ENCODE measurements around the gene POLR2A. TPM values are rescaled to one million over a fixed set of nuclear protein-coding genes. Genes with fewer than 3 reads are reported as not detected.

Gene POLR2A
- total and polyA plus RNA-seq, 2 of the 4 experiments (the other 2 are of a cell fraction) = 54.0 to 56.6 TPM

GRCh38 chr17:7499161-7499560 lies 15.0 kb downstream of the POLR2A start:
- H2AK9ac ChIP-seq (replicated peaks; ENCODE audit: low read depth, low read length, poor library complexity) = no peak overlapping the region
- in situ Hi-C loops (cut with MboI; ENCODE audit: low sequenced_read_pairs) (no loop called here), dilution Hi-C loops (cut with HindIII; ENCODE audit: low sequenced_read_pairs, unreplicated experiment) (no loop called here), intact Hi-C loops (cut with micrococcal nuclease) (no loop called here)
- H3K4ac ChIP-seq (ENCODE audit: low read depth, low read length) = no peak overlapping the region
- DNase-seq = no peak
- H2BK15ac ChIP-seq (ENCODE audit: low read depth, low read length) = no peak overlapping the region
- H4K8ac ChIP-seq (ENCODE audit: low read depth in 2 of 2, low read length in 2 of 2) = no peak overlapping the region
- H3K36me3 ChIP-seq (ENCODE audit: control insufficient read depth, insufficient read depth, low read length) = peaks cover 81% of the 10 kb centered on the region
- H3K14ac ChIP-seq (replicated peaks; ENCODE audit: low read depth, low read length) = no peak overlapping the region
- no peak overlapping the region for H2BK5ac ChIP-seq (ENCODE audit: low read depth, low read length, poor library complexity, severe bottlenecking)
- TF ChIP-seq, protein P1, sequence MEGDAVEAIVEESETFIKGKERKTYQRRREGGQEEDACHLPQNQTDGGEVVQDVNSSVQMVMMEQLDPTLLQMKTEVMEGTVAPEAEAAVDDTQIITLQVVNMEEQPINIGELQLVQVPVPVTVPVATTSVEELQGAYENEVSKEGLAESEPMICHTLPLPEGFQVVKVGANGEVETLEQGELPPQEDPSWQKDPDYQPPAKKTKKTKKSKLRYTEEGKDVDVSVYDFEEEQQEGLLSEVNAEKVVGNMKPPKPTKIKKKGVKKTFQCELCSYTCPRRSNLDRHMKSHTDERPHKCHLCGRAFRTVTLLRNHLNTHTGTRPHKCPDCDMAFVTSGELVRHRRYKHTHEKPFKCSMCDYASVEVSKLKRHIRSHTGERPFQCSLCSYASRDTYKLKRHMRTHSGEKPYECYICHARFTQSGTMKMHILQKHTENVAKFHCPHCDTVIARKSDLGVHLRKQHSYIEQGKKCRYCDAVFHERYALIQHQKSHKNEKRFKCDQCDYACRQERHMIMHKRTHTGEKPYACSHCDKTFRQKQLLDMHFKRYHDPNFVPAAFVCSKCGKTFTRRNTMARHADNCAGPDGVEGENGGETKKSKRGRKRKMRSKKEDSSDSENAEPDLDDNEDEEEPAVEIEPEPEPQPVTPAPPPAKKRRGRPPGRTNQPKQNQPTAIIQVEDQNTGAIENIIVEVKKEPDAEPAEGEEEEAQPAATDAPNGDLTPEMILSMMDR (conservative IDR thresholded peaks at IDR 0.05; ENCODE audit: low read depth, low read length) = no peak
- TF ChIP-seq RAD21 (IDR thresholded peaks at IDR 0.05; ENCODE audit: low read length) (no peak), MAZ (IDR thresholded peaks at IDR 0.05; ENCODE audit: borderline replicate concordance, low read depth, low read length) (no peak), MAFK (IDR thresholded peaks at IDR 0.05; ENCODE audit: low read depth, low read length) (no peak), RCOR1 (IDR thresholded peaks at IDR 0.05; ENCODE audit: insufficient replicate concordance, low read length) (no peak), FOS (IDR thresholded peaks at IDR 0.05; ENCODE audit: low read depth, low read length) (no peak), BHLHE40 (IDR thresholded peaks at IDR 0.05; ENCODE audit: low read depth, low read length) (no peak), ELK1 (IDR thresholded peaks at IDR 0.05; ENCODE audit: borderline replicate concordance, low read depth, low read length) (no peak), POLR2A (IDR thresholded peaks at IDR 0.05; ENCODE audit: low read depth, low read length) (no peak), CHD1 (IDR thresholded peaks at IDR 0.05; ENCODE audit: low read depth, low read length) (no peak), MXI1 (IDR thresholded peaks at IDR 0.05; ENCODE audit: borderline replicate concordance, low read depth, low read length) (no peak), NFE2L2 (IDR thresholded peaks at IDR 0.05; ENCODE audit: low read depth, low read length) (no peak)
- TF ChIP-seq, protein P2, sequence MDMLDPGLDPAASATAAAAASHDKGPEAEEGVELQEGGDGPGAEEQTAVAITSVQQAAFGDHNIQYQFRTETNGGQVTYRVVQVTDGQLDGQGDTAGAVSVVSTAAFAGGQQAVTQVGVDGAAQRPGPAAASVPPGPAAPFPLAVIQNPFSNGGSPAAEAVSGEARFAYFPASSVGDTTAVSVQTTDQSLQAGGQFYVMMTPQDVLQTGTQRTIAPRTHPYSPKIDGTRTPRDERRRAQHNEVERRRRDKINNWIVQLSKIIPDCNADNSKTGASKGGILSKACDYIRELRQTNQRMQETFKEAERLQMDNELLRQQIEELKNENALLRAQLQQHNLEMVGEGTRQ (IDR thresholded peaks at IDR 0.05; ENCODE audit: low read depth, low read length) = no peak
- H2BK120ac ChIP-seq (ENCODE audit: low read depth, low read length) = no peak overlapping the region
- POLR2A ChIA-PET (ENCODE audit: unreplicated experiment) = no interaction called here
- BruUV-seq (replicated peaks) = no TSS peak
- H3K79me1 ChIP-seq (ENCODE audit: low read depth in 1 of 2, low read length in 2 of 2) = peaks cover 53 to 66% of the 10 kb centered on the region in 2 experiments
- peaks cover 35% of the 10 kb centered on the region for H4K20me1 ChIP-seq (ENCODE audit: insufficient read depth, low read length)
- H3K27me3 ChIP-seq (ENCODE audit: control insufficient read depth, insufficient read depth, low read length) = no peaks in the 10 kb centered on the region
- CTCF ChIA-PET = no interaction called here
- no peak overlapping the region for H2BK20ac ChIP-seq (ENCODE audit: low read depth, low read length)
- H3K4me3 ChIP-seq (ENCODE audit: insufficient read depth, low read depth, low read length) = no peak overlapping the region
- no peak overlapping the region for H4K5ac ChIP-seq (ENCODE audit: low read depth, low read length)
- H3K4me2 ChIP-seq (ENCODE audit: low read depth, low read length) = no peak overlapping the region
- no peak overlapping the region for H3K23ac ChIP-seq (ENCODE audit: low read depth, low read length)
- ATAC-seq (ENCODE audit: low read depth) = no peak
- no peak overlapping the region for H3K9ac ChIP-seq (ENCODE audit: low read depth, low read length)
- WGBS, 2 experiments (ENCODE audit: extremely low coverage in 2 of 2, insufficient read length in 1 of 2) = 91% methylated on average over 4 of the region's 11 CpGs; no CpG with 5 or more reads in 1 of the 2 experiments
- H3K9me1 ChIP-seq (ENCODE audit: insufficient read depth, low read length) = 0 out of 2 replicates have a peak, but pooled peaks cover 5% of the 10 kb centered on the region
- H2AFZ ChIP-seq (replicated peaks; ENCODE audit: low read length, poor library complexity) = no peak overlapping the region
- H3K27ac ChIP-seq (ENCODE audit: insufficient read depth, low read length) = no peak overlapping the region
- H3K4me1 ChIP-seq (ENCODE audit: control insufficient read depth, insufficient read depth, low read length) = no peaks in the 10 kb centered on the region
- no peak overlapping the region for H3K56ac ChIP-seq (ENCODE audit: extremely low read depth, insufficient read depth, low read length)
- H2AK5ac ChIP-seq (ENCODE audit: low read depth, low read length) = no peak overlapping the region
- no peak overlapping the region for H3K18ac ChIP-seq (ENCODE audit: low read depth, low read length)
- H3K9me3 ChIP-seq (ENCODE audit: control insufficient read depth, insufficient read depth, low read length) = no peaks in the 10 kb centered on the region
- no peak overlapping the region for H4K91ac ChIP-seq (ENCODE audit: insufficient read depth, low read depth, low read length)
